GM23338 (cell line): ENCODE data around the gene LIX1L. TPM values are rescaled to one million over a fixed set of nuclear protein-coding genes. Genes with fewer than 3 reads are reported as not detected.

ENCODE experiments used
- ATAC-seq: fragments of 200-7000 bp; cut with Tn5 transposase; 3 replicates; pipeline ENCODE4 v1.9.1; 2020
- DNase-seq: peaks from one replicate; pipeline ENCODE4 v3.0.0-alpha.2; 2015; ENCODE audit warnings: low spot score
- H2AFZ ChIP-seq: fragments of 200-600 bp; sonication (generic); 2 replicates; pipeline ENCODE4 v1.8.0; 2016; ENCODE audit warnings: antibody characterized with exemption, mild to moderate bottlenecking, moderate library complexity
- H3F3A ChIP-seq: fragments of 200-600 bp; sonication (generic); replicated peaks from 2 replicates; pipeline ENCODE4 v1.8.0; 2017; ENCODE audit warnings: antibody characterized with exemption, mixed run types, low read depth
- H3K27ac ChIP-seq: fragments of 200-600 bp; sonication (generic); 2 replicates; pipeline ENCODE4 v1.6.1; 2016; ENCODE audit warnings: low read depth
- H3K27me3 ChIP-seq: fragments of 200-600 bp; sonication (generic); 2 replicates; pipeline ENCODE4 v1.8.0; 2016; ENCODE audit warnings: mild to moderate bottlenecking, mixed run types, moderate library complexity; ENCODE audit not compliant: insufficient read depth
- H3K36me3 ChIP-seq: fragments of 200-600 bp; sonication (generic); 2 replicates; pipeline ENCODE4 v1.8.0; 2016; ENCODE audit warnings: mild to moderate bottlenecking; ENCODE audit not compliant: insufficient read depth
- H3K4me1 ChIP-seq: fragments of 200-600 bp; sonication (generic); 2 replicates; pipeline ENCODE4 v1.8.0; 2016; ENCODE audit warnings: mild to moderate bottlenecking, moderate library complexity; ENCODE audit not compliant: insufficient read depth
- H3K4me2 ChIP-seq: fragments of 200-600 bp; sonication (generic); 2 replicates; pipeline ENCODE4 v1.7.1; 2017; ENCODE audit warnings: mixed run types
- H3K4me3 ChIP-seq: fragments of 200-600 bp; sonication (generic); 2 replicates; pipeline ENCODE4 v1.6.1; 2016; ENCODE audit warnings: mixed run types
- H3K79me2 ChIP-seq: fragments of 200-600 bp; sonication (generic); replicated peaks from 2 replicates; pipeline ENCODE4 v1.8.0; 2017; ENCODE audit warnings: mild to moderate bottlenecking; ENCODE audit not compliant: insufficient read depth
- H3K9me2 ChIP-seq: fragments of 200-600 bp; sonication (generic); 2 replicates; pipeline ENCODE4 v1.8.0; 2017; ENCODE audit not compliant: insufficient read depth
- H4K20me1 ChIP-seq: fragments of 200-600 bp; sonication (generic); replicated peaks from 2 replicates; pipeline ENCODE4 v1.8.0; 2017; ENCODE audit warnings: mild to moderate bottlenecking; ENCODE audit not compliant: insufficient read depth
- H3K27ac Mint-ChIP-seq: 2 replicates; pipeline ENCODE4 v1.8.0; 2020; ENCODE audit warnings: inconsistent platforms, mild to moderate bottlenecking, moderate library complexity, mixed read lengths
- H3K27me3 Mint-ChIP-seq: 3 replicates; pipeline ENCODE4 v1.8.0; 2022; ENCODE audit warnings: low read depth, mild to moderate bottlenecking, moderate library complexity, mixed read lengths, inconsistent platforms; ENCODE audit not compliant: insufficient read depth, poor library complexity
- H3K36me3 Mint-ChIP-seq: 3 replicates; pipeline ENCODE4 v1.8.0; 2021; ENCODE audit warnings: low read depth, mild to moderate bottlenecking, inconsistent platforms, moderate library complexity, mixed read lengths
- H3K4me1 Mint-ChIP-seq: 3 replicates; pipeline ENCODE4 v1.8.0; 2020; ENCODE audit warnings: mild to moderate bottlenecking, inconsistent platforms, mixed read lengths
- H3K4me3 Mint-ChIP-seq: 3 replicates; pipeline ENCODE4 v1.8.0; 2021; ENCODE audit warnings: moderate library complexity, mild to moderate bottlenecking, inconsistent platforms, mixed read lengths
- H3K9me3 Mint-ChIP-seq: 3 replicates; pipeline ENCODE4 v1.8.0; 2020; ENCODE audit warnings: moderate library complexity, mild to moderate bottlenecking, inconsistent platforms, mixed read lengths
- EZH2phosphoT487 ChIP-seq: fragments of 200-600 bp; sonication (generic); IDR thresholded peaks from one replicate; pipeline ENCODE4 v1.8.1; 2018; ENCODE audit warnings: antibody characterized with exemption; ENCODE audit not compliant: unreplicated experiment
- NANOG ChIP-seq: IDR thresholded peaks from 2 replicates; pipeline ENCODE4 v1.6.1; 2016; ENCODE audit warnings: antibody characterized with exemption, borderline replicate concordance
- polyA plus RNA-seq: library from polyadenylated mRNA; unstranded; fragments of >200 nt; fragmentation: Nextera tagmentation; extraction: Ambion mirVana; gene quantifications from 2 replicates; pipeline ENCODE4 v1.2.1, GENCODE V29; 2016
- total RNA-seq: library from RNA; depleted of rRNA; stranded (reverse); fragments of >200 nt; shearing (Covaris generic); gene quantifications from 2 replicates; pipeline ENCODE4 v1.2.3, GENCODE V29; 2014
- TF ChIP-seq, protein P1 (sequence below): IDR thresholded peaks from 2 replicates; pipeline ENCODE4 v1.6.1; 2016; ENCODE audit warnings: antibody characterized with exemption
- TF ChIP-seq, protein P2 (sequence below): fragments of 250-450 bp; sonication (Bioruptor Pico); IDR thresholded peaks from 2 replicates; pipeline ENCODE4 v1.5.0; 2020; ENCODE audit warnings: mild to moderate bottlenecking, moderate library complexity
- TF ChIP-seq, protein P3 (sequence below): IDR thresholded peaks from one replicate; pipeline ENCODE4 v1.6.1; 2018; ENCODE audit warnings: antibody characterized with exemption; ENCODE audit not compliant: unreplicated experiment

Gene LIX1L
- total and polyA plus RNA-seq, 2 experiments from 2014 or later = 0.76 to 2.6 TPM

DNA sequence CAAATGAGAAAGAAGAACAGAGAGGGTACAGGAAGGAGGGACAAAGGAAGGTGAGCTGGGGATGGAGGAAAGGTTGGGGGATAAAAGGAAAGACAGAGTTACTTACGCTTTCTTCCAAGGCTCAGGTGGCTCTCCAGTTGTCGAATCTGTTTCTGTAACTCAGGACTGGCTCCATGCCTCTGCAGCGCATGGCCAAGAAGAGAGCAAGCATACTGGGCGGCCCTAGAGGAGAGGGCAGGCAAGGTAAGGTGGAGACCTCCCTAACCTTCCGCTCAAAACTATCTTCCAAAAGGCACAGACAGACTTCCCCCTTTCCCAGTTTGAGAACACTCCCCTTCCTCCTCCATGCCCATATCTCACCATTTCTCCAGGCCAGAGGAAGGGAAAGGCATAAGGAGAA, 40.2 kb downstream of the LIX1L start:
- Mint-ChIP-seq H3K27ac (no peak overlapping the region), H3K36me3 (peaks cover 7% of the 10 kb centered on the region), H3K4me1 (peaks cover 12% of the 10 kb centered on the region; the same call in 2 of the 3 replicates), H3K4me3 (peak overlapping the region; percentile 92), H3K27me3 (peaks cover 20% of the 10 kb centered on the region), H3K9me3 (no peaks in the 10 kb centered on the region)
- ATAC-seq (no peak; the same call in 1 of the 3 replicates), DNase-seq (no peak)
- Histone ChIP-seq H4K20me1 (no peaks in the 10 kb centered on the region; the same call in 1 of the 2 replicates), H3F3A (no peaks in the 10 kb centered on the region; the same call in 1 of the 2 replicates), H3K4me3 (peak overlapping the region; percentile 84), H3K4me2 (peak overlapping the region; percentile 99), H3K9me2 (no peaks in the 10 kb centered on the region), H3K27ac (no peak overlapping the region), H3K4me1 (peaks cover 6% of the 10 kb centered on the region; the same call in 1 of the 2 replicates), H3K27me3 (peaks cover 8% of the 10 kb centered on the region; the same call in 1 of the 2 replicates), H2AFZ (peak overlapping the region; percentile 99), H3K79me2 (no peaks in the 10 kb centered on the region), H3K36me3 (peaks cover 5% of the 10 kb centered on the region; the same call in 1 of the 2 replicates)
- TF ChIP-seq EZH2phosphoT487 = no peak
- no peak for TF ChIP-seq NANOG

DNA sequence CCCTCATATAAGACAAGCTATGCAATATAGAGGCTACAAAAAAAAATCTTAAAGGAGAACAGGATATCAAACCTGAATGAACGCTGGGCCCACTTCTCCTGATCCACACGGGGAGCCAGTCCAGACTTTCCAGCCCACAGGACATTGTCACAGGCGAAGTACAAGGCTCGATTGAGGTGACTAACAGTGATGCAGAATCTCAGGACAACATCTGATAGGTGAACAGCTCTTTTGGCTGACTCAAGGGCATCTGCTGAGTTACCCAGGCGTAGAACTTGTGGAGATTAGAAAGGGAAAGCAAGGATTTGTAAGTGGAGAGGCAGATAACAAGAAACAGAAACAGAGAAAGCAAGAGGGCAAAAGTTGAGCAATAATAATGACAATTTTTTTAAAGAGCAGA, 41.1 kb downstream of the LIX1L start:
- Mint-ChIP-seq H3K27ac (no peak overlapping the region), H3K4me3 (peak overlapping the region; percentile 32; the same call in 2 of the 3 replicates), H3K4me1 (peaks cover 12% of the 10 kb centered on the region; the same call in 2 of the 3 replicates), H3K27me3 (peaks cover 20% of the 10 kb centered on the region), H3K36me3 (peaks cover 3% of the 10 kb centered on the region; the same call in 2 of the 3 replicates), H3K9me3 (no peaks in the 10 kb centered on the region)
- peaks cover 8% of the 10 kb centered on the region; the same call in 1 of the 2 replicates for H3K27me3 ChIP-seq
- no peaks in the 10 kb centered on the region for H3K9me2 ChIP-seq
- no peaks in the 10 kb centered on the region; the same call in 1 of the 2 replicates for H3F3A ChIP-seq
- TF ChIP-seq, protein P1, sequence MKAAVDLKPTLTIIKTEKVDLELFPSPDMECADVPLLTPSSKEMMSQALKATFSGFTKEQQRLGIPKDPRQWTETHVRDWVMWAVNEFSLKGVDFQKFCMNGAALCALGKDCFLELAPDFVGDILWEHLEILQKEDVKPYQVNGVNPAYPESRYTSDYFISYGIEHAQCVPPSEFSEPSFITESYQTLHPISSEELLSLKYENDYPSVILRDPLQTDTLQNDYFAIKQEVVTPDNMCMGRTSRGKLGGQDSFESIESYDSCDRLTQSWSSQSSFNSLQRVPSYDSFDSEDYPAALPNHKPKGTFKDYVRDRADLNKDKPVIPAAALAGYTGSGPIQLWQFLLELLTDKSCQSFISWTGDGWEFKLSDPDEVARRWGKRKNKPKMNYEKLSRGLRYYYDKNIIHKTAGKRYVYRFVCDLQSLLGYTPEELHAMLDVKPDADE = no peak
- TF ChIP-seq, protein P2, sequence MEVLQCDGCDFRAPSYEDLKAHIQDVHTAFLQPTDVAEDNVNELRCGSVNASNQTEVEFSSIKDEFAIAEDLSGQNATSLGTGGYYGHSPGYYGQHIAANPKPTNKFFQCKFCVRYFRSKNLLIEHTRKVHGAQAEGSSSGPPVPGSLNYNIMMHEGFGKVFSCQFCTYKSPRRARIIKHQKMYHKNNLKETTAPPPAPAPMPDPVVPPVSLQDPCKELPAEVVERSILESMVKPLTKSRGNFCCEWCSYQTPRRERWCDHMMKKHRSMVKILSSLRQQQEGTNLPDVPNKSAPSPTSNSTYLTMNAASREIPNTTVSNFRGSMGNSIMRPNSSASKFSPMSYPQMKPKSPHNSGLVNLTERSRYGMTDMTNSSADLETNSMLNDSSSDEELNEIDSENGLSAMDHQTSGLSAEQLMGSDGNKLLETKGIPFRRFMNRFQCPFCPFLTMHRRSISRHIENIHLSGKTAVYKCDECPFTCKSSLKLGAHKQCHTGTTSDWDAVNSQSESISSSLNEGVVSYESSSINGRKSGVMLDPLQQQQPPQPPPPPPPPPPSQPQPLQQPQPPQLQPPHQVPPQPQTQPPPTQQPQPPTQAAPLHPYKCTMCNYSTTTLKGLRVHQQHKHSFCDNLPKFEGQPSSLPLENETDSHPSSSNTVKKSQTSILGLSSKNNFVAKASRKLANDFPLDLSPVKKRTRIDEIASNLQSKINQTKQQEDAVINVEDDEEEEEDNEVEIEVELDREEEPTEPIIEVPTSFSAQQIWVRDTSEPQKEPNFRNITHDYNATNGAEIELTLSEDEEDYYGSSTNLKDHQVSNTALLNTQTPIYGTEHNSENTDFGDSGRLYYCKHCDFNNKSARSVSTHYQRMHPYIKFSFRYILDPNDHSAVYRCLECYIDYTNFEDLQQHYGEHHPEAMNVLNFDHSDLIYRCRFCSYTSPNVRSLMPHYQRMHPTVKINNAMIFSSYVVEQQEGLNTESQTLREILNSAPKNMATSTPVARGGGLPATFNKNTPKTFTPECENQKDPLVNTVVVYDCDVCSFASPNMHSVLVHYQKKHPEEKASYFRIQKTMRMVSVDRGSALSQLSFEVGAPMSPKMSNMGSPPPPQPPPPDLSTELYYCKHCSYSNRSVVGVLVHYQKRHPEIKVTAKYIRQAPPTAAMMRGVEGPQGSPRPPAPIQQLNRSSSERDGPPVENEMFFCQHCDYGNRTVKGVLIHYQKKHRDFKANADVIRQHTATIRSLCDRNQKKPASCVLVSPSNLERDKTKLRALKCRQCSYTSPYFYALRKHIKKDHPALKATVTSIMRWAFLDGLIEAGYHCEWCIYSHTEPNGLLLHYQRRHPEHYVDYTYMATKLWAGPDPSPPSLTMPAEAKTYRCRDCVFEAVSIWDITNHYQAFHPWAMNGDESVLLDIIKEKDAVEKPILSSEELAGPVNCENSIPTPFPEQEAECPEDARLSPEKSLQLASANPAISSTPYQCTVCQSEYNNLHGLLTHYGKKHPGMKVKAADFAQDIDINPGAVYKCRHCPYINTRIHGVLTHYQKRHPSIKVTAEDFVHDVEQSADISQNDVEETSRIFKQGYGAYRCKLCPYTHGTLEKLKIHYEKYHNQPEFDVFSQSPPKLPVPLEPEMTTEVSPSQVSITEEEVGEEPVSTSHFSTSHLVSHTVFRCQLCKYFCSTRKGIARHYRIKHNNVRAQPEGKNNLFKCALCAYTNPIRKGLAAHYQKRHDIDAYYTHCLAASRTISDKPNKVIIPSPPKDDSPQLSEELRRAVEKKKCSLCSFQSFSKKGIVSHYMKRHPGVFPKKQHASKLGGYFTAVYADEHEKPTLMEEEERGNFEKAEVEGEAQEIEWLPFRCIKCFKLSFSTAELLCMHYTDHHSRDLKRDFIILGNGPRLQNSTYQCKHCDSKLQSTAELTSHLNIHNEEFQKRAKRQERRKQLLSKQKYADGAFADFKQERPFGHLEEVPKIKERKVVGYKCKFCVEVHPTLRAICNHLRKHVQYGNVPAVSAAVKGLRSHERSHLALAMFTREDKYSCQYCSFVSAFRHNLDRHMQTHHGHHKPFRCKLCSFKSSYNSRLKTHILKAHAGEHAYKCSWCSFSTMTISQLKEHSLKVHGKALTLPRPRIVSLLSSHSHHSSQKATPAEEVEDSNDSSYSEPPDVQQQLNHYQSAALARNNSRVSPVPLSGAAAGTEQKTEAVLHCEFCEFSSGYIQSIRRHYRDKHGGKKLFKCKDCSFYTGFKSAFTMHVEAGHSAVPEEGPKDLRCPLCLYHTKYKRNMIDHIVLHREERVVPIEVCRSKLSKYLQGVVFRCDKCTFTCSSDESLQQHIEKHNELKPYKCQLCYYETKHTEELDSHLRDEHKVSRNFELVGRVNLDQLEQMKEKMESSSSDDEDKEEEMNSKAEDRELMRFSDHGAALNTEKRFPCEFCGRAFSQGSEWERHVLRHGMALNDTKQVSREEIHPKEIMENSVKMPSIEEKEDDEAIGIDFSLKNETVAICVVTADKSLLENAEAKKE (CRISPR knock-in tag) = no peak
- TF ChIP-seq, protein P3, sequence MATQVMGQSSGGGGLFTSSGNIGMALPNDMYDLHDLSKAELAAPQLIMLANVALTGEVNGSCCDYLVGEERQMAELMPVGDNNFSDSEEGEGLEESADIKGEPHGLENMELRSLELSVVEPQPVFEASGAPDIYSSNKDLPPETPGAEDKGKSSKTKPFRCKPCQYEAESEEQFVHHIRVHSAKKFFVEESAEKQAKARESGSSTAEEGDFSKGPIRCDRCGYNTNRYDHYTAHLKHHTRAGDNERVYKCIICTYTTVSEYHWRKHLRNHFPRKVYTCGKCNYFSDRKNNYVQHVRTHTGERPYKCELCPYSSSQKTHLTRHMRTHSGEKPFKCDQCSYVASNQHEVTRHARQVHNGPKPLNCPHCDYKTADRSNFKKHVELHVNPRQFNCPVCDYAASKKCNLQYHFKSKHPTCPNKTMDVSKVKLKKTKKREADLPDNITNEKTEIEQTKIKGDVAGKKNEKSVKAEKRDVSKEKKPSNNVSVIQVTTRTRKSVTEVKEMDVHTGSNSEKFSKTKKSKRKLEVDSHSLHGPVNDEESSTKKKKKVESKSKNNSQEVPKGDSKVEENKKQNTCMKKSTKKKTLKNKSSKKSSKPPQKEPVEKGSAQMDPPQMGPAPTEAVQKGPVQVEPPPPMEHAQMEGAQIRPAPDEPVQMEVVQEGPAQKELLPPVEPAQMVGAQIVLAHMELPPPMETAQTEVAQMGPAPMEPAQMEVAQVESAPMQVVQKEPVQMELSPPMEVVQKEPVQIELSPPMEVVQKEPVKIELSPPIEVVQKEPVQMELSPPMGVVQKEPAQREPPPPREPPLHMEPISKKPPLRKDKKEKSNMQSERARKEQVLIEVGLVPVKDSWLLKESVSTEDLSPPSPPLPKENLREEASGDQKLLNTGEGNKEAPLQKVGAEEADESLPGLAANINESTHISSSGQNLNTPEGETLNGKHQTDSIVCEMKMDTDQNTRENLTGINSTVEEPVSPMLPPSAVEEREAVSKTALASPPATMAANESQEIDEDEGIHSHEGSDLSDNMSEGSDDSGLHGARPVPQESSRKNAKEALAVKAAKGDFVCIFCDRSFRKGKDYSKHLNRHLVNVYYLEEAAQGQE = no peak
- ATAC-seq (no peak), DNase-seq (no peak)
- H3K4me1 ChIP-seq = peaks cover 6% of the 10 kb centered on the region; the same call in 1 of the 2 replicates
- no peaks in the 10 kb centered on the region for H3K36me3 ChIP-seq
- no peak overlapping the region for H3K27ac ChIP-seq
- H3K4me3 ChIP-seq = no peak overlapping the region
- H4K20me1 ChIP-seq = no peaks in the 10 kb centered on the region; the same call in 1 of the 2 replicates
- no peak overlapping the region for H3K4me2 ChIP-seq
- H2AFZ ChIP-seq = no peak overlapping the region
- H3K79me2 ChIP-seq = no peaks in the 10 kb centered on the region
